Measurements from ENCODE around the gene C22orf42.
"Not testable (repeated sequence)": the region's sequence is repeated elsewhere in the genome, so short reads cannot be mapped to it uniquely, and the experiment has no call there.

The C22orf42 gene

DNA sequence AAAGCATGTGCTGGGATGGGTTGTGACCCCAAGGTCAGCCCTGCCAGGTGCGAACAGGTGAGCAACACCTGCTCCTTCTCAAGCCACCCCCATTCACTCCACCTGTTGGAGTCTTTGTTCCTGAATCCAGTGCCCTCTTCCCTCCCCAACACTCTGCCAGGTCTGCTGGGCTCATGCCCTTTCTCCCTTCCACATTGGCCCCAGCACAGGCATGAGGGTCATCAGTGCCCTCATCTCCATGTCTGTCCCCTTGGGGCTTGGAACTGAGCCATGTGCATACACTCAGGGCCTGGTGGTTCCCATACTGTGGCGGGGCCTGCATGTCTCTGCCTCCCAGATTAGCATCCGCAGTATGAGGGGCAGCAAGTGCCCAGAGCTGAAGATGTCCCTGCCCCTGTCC lies 26.7 kb upstream of the C22orf42 start:
- DNase-seq (ENCODE audit: low spot score), result no peak

DNA sequence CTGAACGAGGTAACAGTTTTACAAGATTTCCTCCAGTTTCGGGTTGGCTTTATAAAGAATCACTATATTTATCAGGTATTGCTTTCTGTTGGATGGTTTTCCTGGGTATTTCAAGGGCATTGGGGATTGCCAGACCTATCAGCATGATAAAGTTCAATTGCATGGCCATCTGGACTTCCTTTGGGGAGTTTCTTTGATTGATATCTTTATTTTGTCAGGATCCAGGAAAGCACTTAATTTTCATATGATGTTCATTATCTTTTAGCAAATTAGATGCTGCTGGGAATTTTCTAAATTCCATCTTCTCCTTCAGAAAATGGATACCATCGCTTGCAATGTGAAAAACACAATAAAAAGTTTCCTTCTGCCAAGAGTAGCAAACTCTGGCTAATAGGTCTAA lies 24.5 kb upstream of the C22orf42 start:
- no peak for DNase-seq (ENCODE audit: low spot score)

DNA sequence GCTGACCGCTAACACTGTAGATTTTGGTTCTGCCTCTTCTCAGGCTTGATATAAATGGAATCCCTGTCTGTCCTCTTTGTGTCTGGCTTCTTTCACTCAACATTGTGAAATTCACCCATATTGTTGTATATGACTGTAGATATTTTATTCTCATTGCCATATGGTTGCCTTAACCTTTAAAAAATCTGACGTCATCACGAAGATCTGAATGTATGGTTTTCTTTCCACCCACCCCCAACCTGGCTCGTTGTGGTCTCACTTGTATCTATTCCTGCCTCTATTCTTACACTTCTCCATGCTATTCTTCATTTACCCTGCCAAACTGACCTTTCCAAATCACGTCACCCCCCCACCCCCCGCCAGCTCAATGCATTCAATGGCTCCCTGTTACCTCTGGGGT lies 21.9 kb upstream of the C22orf42 start:
- no peak for DNase-seq (ENCODE audit: low spot score)

DNA sequence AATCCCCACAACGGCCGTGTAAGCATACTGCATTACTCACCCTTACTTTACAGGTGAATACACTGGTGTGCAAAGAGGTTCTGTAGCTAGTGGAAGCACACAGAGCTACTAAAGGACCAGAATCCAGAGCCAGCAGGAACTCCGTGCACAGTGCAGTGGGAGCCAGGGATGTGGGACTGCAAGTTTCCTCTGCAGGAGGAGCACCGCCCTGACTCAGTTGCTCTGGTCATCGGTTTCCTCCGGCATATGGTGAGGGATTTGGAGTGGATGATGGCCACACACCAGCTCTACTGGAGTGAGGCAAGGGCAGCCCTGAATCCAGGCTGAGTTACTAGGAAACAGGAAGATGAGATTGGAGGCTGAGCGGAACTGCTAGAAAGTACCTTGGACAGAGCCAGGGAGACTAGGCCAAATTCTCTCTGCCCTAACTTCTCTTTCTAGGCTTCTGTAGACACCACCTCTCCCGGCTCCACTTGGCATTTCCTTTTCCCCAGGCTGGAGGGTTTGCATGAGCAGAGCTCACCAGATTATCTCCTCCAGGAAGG lies 18.2 kb upstream of the C22orf42 start:
- DNase-seq (ENCODE audit: low spot score), result no peak

DNA sequence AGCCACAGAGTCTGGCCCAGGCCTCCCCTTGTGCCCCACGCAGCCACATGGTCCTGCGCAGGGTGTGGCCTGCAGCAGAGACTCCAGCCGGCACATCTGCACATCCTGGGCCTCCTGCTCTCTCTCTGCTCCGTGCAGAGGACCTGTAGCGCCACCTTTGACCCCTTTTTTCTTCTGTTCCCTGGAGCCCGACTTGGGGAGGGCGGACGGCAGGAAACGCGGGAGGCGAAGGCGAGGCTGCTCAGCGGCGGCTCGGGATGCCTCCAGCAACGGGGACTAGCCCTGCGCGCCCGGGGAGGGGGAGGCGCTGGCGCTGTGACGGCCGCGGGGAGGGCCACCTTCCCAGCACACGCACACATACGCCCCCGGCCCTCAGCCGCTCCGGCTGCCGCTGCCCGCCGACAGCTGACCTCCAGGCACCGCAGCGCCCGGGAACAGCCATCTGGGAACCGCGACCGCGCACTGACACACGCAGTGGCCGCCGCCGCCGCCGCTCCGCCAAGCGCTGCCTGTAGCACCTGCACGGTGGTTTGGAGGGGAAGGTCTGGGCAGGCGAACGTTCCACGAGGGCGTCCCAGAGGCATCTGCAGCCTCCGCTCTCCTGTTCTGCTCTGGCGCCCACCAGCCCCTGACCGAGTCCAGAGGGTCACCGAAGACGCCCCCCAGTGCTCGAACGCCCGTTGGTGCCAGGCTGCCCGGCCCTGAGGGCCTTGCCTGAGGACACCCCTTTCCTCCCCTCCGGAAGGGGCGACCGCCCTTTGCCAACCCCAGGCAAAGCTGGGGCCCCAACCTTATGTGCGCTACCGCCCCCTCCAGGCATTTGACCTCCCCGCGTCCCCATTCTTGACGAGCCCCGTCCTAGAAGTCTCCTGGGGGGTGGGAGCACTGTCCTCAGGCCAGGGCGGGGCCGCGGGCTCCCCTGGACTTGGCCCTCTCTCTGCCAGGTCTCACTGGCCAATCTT lies 16.9 kb upstream of the C22orf42 start:
- DNase-seq (ENCODE audit: low spot score), result no peak

DNA sequence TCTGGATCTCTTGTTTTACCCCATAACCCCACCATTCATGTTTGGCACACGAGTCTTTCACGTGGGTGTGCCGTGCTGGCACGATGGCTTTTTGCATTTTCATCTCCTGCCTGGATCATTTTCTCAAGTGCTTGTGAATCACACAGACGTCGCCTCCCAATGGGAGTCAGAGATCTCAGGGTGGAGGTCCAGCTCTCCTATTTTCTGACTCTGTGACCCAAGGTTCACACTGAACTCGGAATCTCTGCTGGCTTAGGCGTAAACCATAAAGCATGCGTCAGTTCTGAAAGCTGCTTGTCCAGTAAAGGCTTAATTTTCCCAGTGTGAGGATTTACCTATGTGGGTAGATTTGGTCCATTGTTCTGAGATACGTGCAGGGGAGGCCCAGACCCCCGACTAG lies 16.0 kb upstream of the C22orf42 start:
- no peak for DNase-seq (ENCODE audit: low spot score)

DNA sequence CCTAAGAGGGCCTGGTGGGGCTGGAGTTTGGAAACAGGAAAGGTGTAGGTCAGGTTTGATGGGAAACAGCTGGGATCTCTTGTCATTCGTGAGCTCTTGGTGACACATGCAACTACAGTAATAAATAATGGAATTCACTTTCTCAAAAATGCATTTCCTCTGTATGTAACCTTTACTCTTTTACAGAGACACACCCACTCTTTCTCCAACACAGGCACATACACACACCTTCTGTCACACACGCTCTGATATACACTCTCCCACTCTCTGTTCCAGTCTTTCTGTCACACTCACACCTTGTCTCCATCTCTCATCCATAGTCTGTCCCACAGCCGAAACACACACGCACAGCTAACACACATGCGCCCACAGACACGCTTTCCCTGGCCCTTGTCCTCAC lies 6.6 kb upstream of the C22orf42 start:
- DNase-seq (ENCODE audit: low spot score), result no peak

DNA sequence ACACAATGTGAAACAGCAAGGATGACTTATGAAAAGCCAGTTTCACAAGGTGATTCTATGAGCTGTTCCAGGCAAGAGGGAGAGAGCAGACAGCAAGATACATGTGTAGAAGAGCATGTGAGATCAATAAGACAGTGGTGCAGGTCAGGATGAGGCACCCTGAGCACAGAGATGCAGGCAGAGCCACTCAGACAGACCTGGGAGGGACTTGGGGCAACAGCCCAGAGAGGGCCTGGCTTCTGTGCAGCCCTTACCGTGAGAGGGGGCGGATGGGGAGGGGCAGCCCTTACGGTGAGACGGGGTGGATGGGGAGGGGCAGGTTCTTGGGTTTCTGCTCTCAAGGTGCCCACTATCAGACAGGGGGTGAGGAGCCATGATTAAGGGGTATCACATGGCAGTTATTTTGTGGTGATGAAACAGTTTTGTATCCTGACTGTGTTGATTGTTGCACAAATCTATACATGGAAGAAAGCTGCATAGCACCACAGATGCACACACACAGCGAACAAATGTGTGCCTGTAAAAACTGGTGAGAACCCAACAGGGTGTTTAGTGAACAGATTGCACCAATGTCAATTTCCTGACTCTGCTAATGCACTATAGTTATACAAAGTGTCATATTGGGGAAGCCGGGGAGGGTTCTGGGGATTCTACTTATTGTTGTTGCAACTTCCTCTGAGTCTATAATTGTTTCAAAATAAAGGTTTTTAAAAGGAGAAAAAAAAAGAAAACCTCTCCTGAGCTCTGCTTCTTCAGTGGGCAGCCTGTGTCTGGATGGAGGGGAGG lies 5.2 kb upstream of the C22orf42 start:
- DNase-seq (ENCODE audit: low spot score), result no peak

DNA sequence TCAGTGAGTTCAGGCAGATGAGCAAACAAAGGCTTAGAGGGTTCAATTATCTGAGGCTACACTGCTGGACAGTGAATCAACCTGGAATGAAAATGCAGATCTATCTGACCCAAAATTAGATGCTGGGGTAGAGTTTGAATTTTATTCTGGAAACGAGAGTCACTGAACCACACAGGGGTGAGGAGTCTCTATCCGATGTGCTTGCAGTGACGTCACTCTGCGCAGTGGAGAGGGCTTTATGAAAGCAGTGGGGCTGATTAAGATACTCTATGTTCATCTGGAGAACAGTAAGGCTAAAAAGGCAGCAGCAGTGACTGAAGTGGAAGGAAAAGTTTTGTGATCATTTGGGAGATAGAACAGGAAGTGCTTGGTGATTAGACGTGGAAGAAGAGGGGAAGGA lies 1.3 kb upstream of the C22orf42 start:
- DNase-seq (ENCODE audit: low spot score), result not testable (repeated sequence)

DNA sequence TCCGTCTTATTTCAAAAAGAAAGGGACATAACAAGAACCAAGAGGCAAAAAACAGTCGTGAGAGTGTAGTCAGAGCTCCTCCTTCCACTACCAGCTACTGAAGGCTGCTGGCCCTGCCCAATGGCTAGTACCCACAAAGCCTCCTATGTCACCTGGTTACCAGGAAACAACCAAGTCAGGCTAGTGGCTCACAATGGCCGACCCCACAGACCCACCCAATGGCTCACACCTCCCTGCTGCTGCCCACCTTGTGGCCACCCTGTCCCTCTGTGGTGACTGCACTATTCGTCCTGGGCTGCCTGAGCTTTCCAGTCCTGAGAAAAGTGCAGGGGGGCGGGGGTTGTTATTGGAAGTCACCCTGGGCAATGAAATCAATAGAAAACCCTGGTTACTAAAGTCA lies 1.5 kb downstream of the C22orf42 start:
- DNase-seq (ENCODE audit: low spot score), result not testable (repeated sequence)

DNA sequence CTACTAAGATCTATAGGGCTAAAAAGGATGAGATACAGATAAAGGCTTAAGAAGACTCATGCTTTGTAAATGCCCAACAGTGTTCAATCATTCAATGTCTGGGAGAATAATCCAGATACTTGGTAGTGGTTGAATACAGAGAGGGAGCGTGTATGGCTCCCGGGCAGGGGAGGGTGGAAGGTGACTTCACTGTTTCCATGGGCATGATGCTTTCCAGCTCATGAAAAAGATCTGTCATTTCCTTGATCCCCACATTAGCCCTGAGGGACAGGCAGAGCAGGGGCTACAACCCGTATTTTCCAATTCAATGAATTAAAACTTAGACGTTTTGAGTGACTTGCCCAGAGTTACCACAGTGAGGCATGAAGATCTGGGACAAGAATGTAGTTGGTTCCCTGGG lies 4.4 kb downstream of the C22orf42 start:
- not testable (repeated sequence) for DNase-seq (ENCODE audit: low spot score)

DNA sequence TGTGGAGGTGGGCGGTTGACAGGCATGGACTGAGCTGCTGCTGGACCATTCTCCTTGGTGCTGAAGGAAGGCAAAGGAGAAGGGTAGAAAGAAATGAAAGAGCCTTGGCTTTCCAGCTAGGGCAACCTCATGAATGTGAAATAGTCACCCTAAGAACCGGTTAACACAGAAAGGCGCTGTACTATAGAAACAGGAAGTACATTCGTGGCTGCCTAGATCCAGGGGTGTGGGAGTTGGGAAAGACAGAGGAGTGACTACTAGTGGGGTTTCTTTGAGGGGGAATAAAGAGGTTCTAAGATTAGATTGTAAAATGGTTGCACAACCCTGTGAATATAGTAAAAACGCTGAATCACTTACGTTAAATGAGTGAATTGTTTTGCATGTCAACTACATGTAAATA lies 7.5 kb downstream of the C22orf42 start:
- not testable (repeated sequence) for DNase-seq (ENCODE audit: low spot score)

DNA sequence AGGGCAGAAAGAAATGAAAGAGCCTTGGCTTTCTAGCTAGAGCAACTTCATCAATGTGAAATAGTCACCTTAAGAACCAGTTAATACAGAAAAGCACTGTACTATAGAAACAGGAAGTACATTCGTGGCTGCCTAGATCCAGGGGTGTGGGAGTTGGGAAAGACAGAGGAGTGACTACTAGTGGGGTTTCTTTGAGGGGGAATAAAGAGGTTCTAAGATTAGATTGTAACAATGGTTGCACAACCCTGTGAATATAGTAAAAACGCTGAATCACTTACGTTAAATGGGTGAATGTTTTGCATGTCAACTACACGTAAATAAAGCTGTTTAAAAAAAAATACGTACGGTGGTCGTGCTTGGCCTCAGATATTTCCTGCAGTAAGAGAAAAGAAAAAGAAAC lies 8.5 kb downstream of the C22orf42 start:
- not testable (repeated sequence) for DNase-seq (ENCODE audit: low spot score)

DNA sequence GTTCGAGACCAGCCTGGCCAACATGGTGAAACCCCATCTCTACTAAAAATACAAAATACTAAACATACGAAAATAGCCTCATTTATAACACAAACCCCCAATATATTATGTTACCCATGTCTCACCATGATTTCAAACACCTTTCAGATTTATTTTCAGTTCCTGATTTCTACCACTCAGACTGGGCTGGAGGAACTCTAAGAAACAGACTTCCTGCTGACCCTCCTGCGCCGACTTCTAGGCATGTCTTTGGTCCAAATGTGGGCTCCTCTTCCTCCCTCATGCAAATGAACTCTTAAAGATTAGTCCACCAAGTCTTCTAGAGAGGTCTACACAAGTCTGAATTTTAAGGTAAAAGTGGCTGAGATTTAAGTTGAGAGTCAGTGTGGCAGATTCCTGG lies 10.7 kb downstream of the C22orf42 start:
- not testable (repeated sequence) for DNase-seq (ENCODE audit: low spot score)

DNA sequence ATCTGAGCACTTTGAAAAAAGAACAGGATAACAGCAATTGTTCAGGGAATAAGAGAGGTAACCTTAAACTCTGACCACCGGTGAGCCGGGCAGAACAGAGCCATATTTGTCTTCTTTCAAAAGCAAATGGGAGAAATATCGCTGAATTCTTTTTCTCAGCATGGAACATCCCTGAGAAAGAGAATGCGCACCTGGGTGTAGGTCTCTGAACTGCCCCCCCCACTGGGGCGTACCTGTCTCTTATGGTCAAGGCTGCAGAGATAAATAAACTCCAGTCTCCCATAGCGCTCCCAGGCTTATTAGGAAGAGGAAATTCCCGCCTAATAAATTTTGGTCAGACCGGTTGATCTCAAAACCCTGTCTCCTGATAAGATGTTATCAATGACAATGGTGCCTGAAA lies 12.0 kb downstream of the C22orf42 start:
- not testable (repeated sequence) for DNase-seq (ENCODE audit: low spot score)

DNA sequence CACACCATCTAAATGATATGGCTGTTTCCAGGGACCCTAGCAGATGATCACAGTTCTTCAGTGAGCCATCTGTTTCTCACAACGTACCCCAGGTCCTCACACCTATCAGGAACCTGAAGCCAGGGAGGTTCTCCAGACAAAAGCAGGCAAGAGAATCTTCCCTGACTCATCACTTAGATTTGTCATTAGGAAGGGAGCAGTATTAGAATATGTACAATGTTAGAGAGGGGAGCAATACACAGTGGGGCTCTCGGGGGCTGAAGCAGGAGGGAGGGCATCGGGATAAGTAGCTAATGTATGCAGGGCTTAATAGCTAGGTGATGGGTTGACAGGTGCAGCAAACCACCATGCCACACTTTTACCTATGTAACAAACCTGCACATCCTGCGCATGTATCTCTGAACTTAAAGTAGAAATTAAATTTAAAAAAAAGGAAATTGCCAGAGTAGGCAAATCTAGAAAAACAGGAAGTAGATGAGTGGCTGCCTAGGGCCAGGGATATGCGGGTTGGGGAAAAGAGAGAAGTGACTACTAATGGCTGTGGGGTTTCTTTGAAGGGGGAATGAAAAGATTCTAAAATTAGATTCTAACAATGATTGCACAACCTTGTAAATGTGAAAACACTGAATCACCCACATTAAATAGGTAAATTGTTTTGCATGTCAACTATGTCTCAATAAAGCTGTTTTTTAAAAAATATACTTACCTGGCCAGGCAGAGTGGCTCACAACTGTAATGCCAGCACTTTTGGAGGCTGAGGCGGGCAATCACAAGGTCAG lies 14.4 kb downstream of the C22orf42 start:
- DNase-seq (ENCODE audit: low spot score), result no peak

DNA sequence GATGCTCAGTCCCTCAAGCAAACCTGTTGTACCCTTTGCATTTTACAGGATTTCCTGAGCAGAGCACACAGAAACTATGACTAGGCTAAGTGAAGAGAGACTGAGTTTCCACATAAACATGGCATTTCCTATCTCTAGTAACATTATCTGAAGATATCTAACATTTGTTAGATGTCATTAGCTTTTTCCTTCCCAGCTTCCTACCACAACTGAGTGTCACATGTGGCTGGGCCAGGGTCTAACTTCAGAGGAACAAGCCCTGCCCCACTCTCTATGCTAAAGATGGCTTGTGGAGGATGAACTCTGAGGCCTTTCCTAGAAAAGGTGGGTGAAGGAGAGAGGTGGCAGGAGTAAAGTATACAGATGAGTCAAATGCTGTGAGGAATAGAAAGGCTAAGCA lies 16.5 kb downstream of the C22orf42 start:
- no peak for DNase-seq (ENCODE audit: low spot score)

DNA sequence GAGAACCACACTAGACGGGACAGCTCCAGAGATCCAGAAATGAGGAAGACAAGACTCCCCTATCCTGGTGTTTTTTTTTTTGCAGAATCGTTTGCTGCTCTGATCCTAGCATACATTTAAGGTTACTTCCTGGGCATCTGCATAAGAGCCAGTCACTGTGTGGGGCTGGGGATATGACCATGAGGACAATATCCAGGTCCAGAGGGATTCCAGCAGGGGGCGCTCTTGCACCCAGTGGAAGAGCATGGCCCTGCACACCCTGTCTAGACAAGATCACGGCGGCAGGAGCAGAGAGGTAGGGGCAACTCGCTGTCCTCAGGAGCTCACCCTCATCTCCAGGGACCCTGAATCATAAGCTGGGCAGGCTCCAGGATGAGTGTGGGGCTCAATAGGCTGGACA lies 18.4 kb downstream of the C22orf42 start:
- DNase-seq (ENCODE audit: low spot score), result not testable (repeated sequence)

DNA sequence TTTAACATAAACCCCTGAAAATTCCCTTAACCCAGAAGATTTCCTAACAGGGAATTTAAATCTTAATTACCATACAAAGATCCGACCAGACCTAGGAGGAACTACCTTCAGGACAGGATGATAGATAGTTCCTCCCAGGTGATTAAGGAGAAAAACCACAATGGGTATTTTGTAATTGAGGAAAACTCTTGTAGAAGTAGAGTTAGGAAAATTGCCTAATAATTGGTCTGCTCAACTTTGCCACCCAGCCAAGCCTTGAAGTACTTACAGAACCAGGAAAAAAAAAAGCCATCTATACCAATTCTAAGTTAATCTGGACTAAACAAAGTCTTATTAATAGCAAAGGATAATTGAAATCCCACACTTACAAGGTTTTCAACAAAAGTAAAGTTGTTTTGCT lies 20.5 kb downstream of the C22orf42 start:
- DNase-seq (ENCODE audit: low spot score), result not testable (repeated sequence)

DNA sequence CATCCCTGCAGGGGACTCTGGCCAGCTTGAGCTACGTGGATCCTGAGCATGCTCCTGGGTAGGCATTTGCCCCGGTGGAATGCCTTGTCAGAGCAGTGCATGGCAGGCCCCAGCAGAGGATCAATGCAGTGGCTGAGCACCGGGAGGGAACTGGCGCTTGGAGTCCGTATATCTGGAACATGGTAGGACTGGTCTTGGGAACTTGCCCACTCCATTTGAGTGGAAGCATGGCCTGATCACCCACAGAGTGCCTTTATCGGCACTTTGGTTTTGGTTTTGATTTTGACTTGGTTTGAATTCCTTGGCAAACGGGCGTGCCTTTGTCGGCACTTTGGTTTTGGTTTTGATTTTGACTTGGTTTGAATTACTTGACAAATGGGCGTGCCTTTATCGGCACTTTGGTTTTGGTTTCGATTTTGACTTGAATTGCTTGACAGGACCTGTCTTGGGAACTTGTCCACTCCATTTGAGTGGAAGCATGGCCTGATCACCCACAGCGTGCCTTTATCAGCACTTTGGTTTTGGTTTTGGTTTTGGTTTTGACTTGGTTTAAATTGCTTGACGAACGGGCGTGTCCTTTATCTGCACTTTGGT lies 21.3 kb downstream of the C22orf42 start:
- peak; percentile 31 for DNase-seq (ENCODE audit: low spot score)

DNA sequence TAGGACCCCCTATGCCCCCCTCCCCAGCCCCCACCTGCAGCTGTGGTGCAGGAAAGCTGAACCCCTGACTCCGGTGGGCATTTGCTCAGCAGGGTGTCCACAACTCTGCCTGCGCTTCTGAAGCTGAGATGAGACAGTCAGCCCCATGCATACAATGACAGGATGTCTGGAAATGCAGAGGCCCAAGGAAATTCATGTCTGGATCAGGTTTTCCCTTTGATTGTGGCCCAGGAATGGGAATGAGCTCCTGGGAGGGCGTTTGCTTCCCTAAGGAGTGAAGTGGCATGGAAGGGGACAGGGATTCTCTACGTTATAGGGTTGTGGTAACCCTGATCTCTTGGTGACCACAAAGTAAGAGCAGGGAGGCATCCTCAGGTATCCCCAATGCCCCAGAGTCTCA lies 22.2 kb downstream of the C22orf42 start:
- not testable (repeated sequence) for DNase-seq (ENCODE audit: low spot score)

DNA sequence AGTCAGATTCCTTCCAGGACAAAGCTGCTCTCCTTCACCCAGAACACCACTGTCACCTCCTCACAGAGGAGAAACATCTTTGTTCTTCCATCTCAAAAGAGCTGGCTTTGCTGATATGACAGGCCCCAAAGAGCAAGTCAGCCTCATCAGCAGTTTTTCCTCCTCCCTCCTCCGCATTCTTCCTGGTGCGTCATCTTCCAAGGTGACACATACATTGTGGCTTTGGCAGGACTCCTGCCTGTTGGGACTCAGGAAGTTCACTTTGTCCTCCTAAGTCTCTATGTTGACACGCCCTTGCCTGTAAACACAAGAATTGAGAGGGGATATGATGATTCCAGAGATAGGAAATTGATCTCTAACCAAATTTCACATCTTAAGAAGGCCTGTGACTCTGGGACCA lies 23.1 kb downstream of the C22orf42 start:
- DNase-seq (ENCODE audit: low spot score), result not testable (repeated sequence)

All from COLO829 (cell line).